BLaER1 (cell line): ENCODE data around the gene ENDOD1.
A peak's percentile ranks its signal among the peaks of the same experiment; 100 is the strongest.
"Not testable (repeated sequence)": the region's sequence is repeated elsewhere in the genome, so short reads cannot be mapped to it uniquely, and the experiment has no call there.

ENCODE experiments used
- H3K27ac ChIP-seq: shearing (Covaris generic); formaldehyde crosslinking; 2 replicates; pipeline ENCODE4 v1.8.1; 2022
- H3K27me3 ChIP-seq: shearing (Covaris generic); formaldehyde crosslinking; 2 replicates; pipeline ENCODE4 v1.8.1; 2022
- H3K36me3 ChIP-seq: shearing (Covaris generic); formaldehyde crosslinking; 2 replicates; pipeline ENCODE4 v1.8.1; 2022
- H3K4me1 ChIP-seq: shearing (Covaris generic); formaldehyde crosslinking; 2 replicates; pipeline ENCODE4 v1.8.1; 2022
- H3K4me2 ChIP-seq: shearing (Covaris generic); formaldehyde crosslinking; 2 replicates; pipeline ENCODE4 v1.8.1; 2022
- H3K4me3 ChIP-seq: shearing (Covaris generic); formaldehyde crosslinking; 2 replicates; pipeline ENCODE4 v1.8.1; 2022
- H3K9ac ChIP-seq: shearing (Covaris generic); formaldehyde crosslinking; 2 replicates; pipeline ENCODE4 v1.8.1; 2022
- H3K9me3 ChIP-seq: shearing (Covaris generic); formaldehyde crosslinking; 2 replicates; pipeline ENCODE4 v1.8.1; 2022
- H4K20me1 ChIP-seq: shearing (Covaris generic); formaldehyde crosslinking; 2 replicates; pipeline ENCODE4 v1.8.1; 2022
- Cebpa-rat ChIP-seq: shearing (Covaris generic); IDR thresholded peaks from 2 replicates; pipeline ENCODE4 v1.8.1; 2022

The ENDOD1 gene

DNA sequence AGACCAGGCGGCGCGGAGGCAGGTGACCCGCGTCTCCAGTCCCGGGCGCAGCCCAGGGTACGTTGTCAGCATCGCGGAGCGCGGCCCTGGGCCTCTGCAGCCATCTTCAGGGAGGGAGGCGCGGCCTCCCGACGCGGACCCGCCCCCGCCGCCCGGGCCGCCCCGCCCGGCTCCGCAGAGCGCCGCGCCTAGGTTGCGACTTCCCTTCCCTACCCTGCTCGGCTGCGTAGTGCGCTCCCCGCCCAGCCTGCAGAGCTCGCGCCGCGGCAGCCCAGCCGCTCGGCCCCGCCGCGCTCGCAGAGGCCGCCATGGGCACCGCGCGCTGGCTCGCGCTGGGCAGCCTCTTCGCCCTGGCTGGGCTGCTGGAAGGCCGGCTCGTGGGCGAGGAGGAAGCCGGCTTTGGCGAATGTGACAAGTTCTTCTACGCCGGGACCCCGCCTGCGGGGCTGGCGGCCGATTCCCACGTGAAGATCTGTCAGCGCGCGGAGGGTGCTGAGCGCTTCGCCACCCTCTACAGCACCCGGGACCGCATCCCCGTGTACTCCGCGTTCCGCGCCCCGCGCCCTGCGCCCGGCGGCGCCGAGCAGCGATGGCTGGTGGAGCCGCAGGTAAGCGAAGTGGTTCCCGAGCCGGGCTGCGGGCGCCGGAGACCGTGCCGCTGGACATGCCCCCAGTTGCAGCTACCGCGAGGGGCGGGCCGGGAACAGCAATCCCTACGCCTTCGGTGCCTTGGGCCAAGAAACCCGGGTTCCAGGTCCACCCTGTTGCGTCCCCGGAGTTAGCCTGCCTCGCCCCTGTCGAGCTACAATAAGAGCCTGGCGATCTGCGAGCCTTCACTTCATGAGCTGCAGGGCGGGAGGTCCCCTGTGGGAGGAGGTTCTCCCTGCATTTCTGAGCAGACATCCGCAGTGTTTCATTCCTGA, at the start of gene ENDOD1:
TSS of gene ENDOD1 (plus strand) at position 227 of the 923 bp plus-strand sequence. CDS start at position 309, 82 bp downstream.
- H3K9me3 ChIP-seq = no peaks in the 10 kb centered on the region
- peak within 1 kb of the TSS; percentile 87 for H3K27ac ChIP-seq
- H4K20me1 ChIP-seq = peaks cover 14% of the 10 kb centered on the region; the same call in 1 of the 2 replicates
- peak within 1 kb of the TSS; percentile 96 for H3K4me3 ChIP-seq
- H3K27me3 ChIP-seq = no peaks in the 10 kb centered on the region
- peaks cover 87% of the 10 kb centered on the region for H3K4me1 ChIP-seq
- peak within 1 kb of the TSS; percentile 91 for H3K9ac ChIP-seq
- H3K4me2 ChIP-seq = peak within 1 kb of the TSS; percentile 98
- H3K36me3 ChIP-seq = 0 out of 2 replicates have a peak, but pooled peaks cover 8% of the 10 kb centered on the region
- no peak for TF ChIP-seq Cebpa-rat

DNA sequence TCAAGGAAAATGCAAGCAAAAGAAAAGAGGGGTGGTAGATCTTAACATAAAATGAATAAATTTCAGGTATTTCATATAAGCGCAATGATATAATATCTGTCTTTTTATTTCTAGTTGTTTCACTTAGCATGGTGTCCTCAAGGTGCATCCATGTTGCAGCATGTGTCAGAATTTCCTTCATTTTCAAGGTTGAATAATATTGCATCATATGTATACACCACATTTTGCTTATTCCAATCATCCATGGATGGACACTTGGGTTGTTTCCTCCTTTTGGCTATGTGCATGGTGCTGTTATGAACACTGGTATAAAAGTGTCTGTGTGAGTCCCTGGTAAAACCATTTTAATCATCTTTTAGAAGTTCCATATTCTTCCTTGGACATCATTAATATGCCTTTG, 47.4 kb upstream of the ENDOD1 start:
- H3K4me3 ChIP-seq = no peak overlapping the region

GRCh38 chr11:95042906-95043305, 46.7 kb upstream of the ENDOD1 start:
- no peak for TF ChIP-seq Cebpa-rat
- no peaks in the 10 kb centered on the region for H4K20me1 ChIP-seq
- peaks cover 5% of the 10 kb centered on the region; the same call in 1 of the 2 replicates for H3K4me1 ChIP-seq
- H3K27me3 ChIP-seq = no peaks in the 10 kb centered on the region
- H3K4me3 ChIP-seq = no peak overlapping the region
- no peak overlapping the region for H3K27ac ChIP-seq
- no peak overlapping the region for H3K4me2 ChIP-seq
- peaks cover 2% of the 10 kb centered on the region for H3K9me3 ChIP-seq
- H3K9ac ChIP-seq = no peak overlapping the region
- no peaks in the 10 kb centered on the region for H3K36me3 ChIP-seq

More for the DNA sequence above, 47.4 kb upstream of the ENDOD1 start:
- no peaks in the 10 kb centered on the region for H3K36me3 ChIP-seq
- H3K27me3 ChIP-seq = no peaks in the 10 kb centered on the region
- no peaks in the 10 kb centered on the region for H4K20me1 ChIP-seq
- TF ChIP-seq Cebpa-rat = no peak
- H3K9ac ChIP-seq = no peak overlapping the region
- no peak overlapping the region for H3K4me2 ChIP-seq
- H3K27ac ChIP-seq = no peak overlapping the region
- peaks cover 5% of the 10 kb centered on the region; the same call in 1 of the 2 replicates for H3K4me1 ChIP-seq
- peaks cover 9% of the 10 kb centered on the region for H3K9me3 ChIP-seq

DNA sequence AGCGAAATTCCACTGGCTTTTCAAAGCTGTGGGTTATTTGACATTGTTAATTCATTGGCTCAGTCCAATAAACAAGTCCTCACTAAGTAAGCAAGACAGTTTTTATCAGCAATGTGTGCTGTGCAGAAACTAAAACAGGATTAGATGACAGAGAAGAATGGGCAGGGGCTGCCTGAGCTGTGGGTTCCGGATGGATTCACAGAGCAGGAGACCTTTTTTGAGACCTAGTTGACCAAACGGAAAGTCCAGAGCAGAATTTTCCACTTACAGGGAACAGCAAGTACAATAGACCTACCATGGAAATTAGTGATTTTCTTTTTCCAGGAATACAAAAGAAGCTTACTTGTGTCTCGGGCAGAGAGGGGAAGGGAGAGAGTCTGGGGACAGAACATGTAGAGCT, 45.6 kb upstream of the ENDOD1 start:
- peaks cover 8% of the 10 kb centered on the region for H3K4me1 ChIP-seq
- H3K9ac ChIP-seq = no peak overlapping the region
- H3K4me2 ChIP-seq = no peak overlapping the region
- TF ChIP-seq Cebpa-rat = no peak
- H3K4me3 ChIP-seq = no peak overlapping the region
- no peak overlapping the region for H3K27ac ChIP-seq
- H3K27me3 ChIP-seq = no peaks in the 10 kb centered on the region
- no peaks in the 10 kb centered on the region for H3K9me3 ChIP-seq
- no peaks in the 10 kb centered on the region for H4K20me1 ChIP-seq
- H3K36me3 ChIP-seq = no peaks in the 10 kb centered on the region

DNA sequence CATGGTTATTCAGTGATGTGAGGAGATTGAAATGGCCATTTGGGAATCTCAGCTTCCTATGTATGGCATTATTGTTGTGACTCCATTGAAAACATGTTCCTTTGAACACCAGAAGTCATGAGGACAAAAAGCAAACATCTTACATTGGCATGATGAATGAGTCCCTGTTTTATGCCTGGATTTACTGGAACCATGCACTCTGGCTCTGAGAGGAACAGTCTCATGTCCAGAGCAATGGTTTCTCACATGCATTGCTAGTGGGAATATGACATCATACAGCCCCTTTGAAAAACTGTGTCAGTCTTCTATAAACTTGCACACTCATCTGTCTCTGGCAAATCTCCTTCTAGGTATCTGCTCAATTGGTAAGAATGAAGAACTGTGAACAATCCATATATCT, 43.8 kb upstream of the ENDOD1 start:
- H4K20me1 ChIP-seq = no peaks in the 10 kb centered on the region
- no peak overlapping the region for H3K9ac ChIP-seq
- no peaks in the 10 kb centered on the region for H3K27me3 ChIP-seq
- H3K27ac ChIP-seq = no peak overlapping the region
- no peak for TF ChIP-seq Cebpa-rat
- H3K4me1 ChIP-seq = peaks cover 11% of the 10 kb centered on the region
- H3K36me3 ChIP-seq = no peaks in the 10 kb centered on the region
- no peak overlapping the region for H3K4me2 ChIP-seq
- H3K9me3 ChIP-seq = no peaks in the 10 kb centered on the region
- H3K4me3 ChIP-seq = no peak overlapping the region

- not testable (repeated sequence) for H3K27me3 ChIP-seq, H3K4me3 ChIP-seq, H3K9me3 ChIP-seq, H3K9ac ChIP-seq, H3K36me3 ChIP-seq, H3K27ac ChIP-seq, H4K20me1 ChIP-seq
- Histone ChIP-seq H3K4me1 (peaks cover 11% of the 10 kb centered on the region), H3K4me2 (peak within 1 kb of the TSS; percentile 18; the same call in 1 of the 2 replicates)
These were observed 40.5 kb upstream of the ENDOD1 start, which contains the start of gene KDM4F for GRCh38 chr11:95049122-95049521. KDM4F (plus strand) TSS chr11:95049422.

DNA sequence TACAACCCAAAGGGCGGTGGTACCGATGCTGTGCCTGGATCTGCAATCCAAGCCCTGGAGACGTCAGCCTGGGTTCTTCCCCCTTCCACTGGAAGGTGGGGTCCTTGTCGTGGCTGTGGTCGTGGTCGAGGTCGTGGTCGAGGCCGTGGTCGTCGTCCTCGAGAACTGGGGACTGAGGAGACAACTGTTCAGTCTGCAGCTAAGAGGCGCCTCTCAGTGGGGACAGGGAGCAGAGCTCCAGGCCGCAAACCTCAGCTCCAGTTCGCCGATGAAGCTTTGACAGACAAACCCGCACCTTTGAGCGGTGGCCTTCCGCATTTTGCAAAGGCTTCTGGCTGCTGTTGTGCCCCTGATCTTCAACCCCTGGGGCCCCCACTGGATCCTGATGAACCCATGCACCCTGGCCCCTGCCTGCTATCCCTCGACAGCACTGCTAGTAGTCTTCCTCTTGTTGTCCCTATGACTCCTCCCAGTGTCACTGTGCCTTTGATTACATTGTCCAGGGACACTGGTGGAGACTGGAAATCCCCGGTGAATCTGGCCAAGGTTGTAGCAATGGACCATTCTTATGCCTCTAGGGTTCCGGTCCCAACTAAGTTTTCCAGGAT, 38.9 kb upstream of the ENDOD1 start:
- no peak overlapping the region for H3K4me2 ChIP-seq

DNA sequence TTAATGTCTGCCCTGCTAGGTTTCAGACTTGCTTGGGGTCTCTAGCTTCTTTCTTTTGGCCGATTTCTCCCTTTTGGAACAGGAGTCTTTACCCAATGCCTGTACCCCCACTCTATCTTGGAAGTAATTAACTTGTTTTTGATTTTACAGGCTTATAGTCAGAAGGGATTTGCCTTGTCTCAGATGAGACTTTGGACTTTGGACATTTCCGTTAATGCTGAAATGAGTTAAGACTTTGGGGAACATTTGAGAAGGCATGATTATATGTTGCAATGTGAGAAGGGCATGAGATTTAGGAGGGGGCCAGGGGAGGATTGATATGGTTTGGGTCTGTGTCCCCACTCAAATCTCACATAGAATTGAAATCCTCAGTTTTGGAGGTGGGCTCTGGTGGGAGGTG, 35.3 kb upstream of the ENDOD1 start:
- Histone ChIP-seq H3K9me3 (no peaks in the 10 kb centered on the region), H3K4me3 (no peak overlapping the region), H3K27ac (no peak overlapping the region), H3K36me3 (no peaks in the 10 kb centered on the region), H3K4me1 (peaks cover 5% of the 10 kb centered on the region; the same call in 1 of the 2 replicates), H4K20me1 (no peaks in the 10 kb centered on the region), H3K9ac (no peak overlapping the region), H3K27me3 (no peaks in the 10 kb centered on the region), H3K4me2 (no peak overlapping the region; the same call in 1 of the 2 replicates)
- no peak for TF ChIP-seq Cebpa-rat

More for the DNA sequence above, 38.9 kb upstream of the ENDOD1 start:
- Histone ChIP-seq H3K27me3 (no peaks in the 10 kb centered on the region), H3K9me3 (no peaks in the 10 kb centered on the region), H3K4me1 (peaks cover 16% of the 10 kb centered on the region), H3K9ac (no peak overlapping the region), H4K20me1 (no peaks in the 10 kb centered on the region), H3K27ac (no peak overlapping the region), H3K4me3 (no peak overlapping the region), H3K36me3 (no peaks in the 10 kb centered on the region)
- no peak for TF ChIP-seq Cebpa-rat

DNA sequence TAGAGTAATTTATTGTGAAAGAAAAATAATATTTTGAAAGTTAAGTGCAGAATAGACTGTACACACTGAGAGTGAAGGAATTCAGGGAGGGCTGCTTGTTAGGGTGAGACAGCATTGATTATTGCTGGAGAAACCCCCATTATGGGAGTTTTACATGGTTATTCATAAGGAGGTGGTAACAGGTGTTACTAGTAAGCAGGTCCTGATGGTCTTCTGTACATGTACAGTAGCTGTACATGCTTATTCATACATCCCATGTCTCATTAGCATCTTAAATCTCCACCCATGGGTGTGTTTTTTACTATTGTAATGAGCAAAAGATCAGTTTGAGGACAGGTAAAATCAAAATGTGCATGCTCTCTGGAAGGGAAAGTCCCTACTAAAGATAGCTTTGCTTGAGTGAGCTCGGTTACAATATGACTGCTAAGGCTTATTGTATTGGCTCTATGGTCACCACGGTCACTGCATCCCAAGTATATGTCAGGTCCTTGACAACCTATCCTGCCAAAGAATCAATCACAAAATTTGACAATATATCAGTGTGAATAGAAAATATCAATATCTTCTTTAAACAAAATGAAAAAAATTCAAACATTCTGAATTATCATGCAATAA, 34.3 kb upstream of the ENDOD1 start:
- no peaks in the 10 kb centered on the region for H3K9me3 ChIP-seq
- TF ChIP-seq Cebpa-rat = no peak
- no peaks in the 10 kb centered on the region for H3K27me3 ChIP-seq
- no peaks in the 10 kb centered on the region for H3K36me3 ChIP-seq
- H3K4me3 ChIP-seq = no peak overlapping the region
- H3K4me2 ChIP-seq = no peak overlapping the region
- H3K9ac ChIP-seq = no peak overlapping the region
- no peaks in the 10 kb centered on the region for H4K20me1 ChIP-seq
- 0 out of 2 replicates have a peak, but pooled peaks cover 5% of the 10 kb centered on the region for H3K4me1 ChIP-seq
- no peak overlapping the region for H3K27ac ChIP-seq
